K562 (cell line): ENCODE results near the gene SH3TC1. TPM values are rescaled to one million over a fixed set of nuclear protein-coding genes. Genes with fewer than 3 reads are reported as not detected.
A peak's percentile ranks its signal among the peaks of the same experiment; 100 is the strongest.

ENCODE experiments used
- CHD7 ChIP-seq: fragments of 200-600 bp; sonication (generic); IDR thresholded peaks from one replicate; pipeline ENCODE4 v1.6.1; 2012; ENCODE audit warnings: mild to moderate bottlenecking, low read depth, low read length, inconsistent platforms
- GTF2B ChIP-seq: IDR thresholded peaks from 2 replicates; pipeline ENCODE4 v1.6.1; 2011; ENCODE audit not compliant: insufficient read length; ENCODE audit errors: extremely low read depth
- GTF2E2 ChIP-seq: fragments of 200-800 bp; sonication (Bioruptor generic); IDR thresholded peaks from 2 replicates; pipeline ENCODE4 v1.6.1; 2016; ENCODE audit warnings: missing genetic modification characterization, missing compliant biosample characterization
- HDAC6 ChIP-seq: IDR thresholded peaks from 2 replicates; pipeline ENCODE4 v1.6.1; 2012; ENCODE audit warnings: low read depth, mild to moderate bottlenecking, control low read depth, inconsistent platforms, low read length, moderate library complexity
- KLF13 ChIP-seq: fragments of 450-650 bp; IDR thresholded peaks from 2 replicates; pipeline ENCODE4 v1.6.1; 2016; ENCODE audit warnings: missing genetic modification characterization, low read depth, mild to moderate bottlenecking, missing compliant biosample characterization, moderate library complexity, borderline replicate concordance
- MAFG ChIP-seq: fragments of 450-650 bp; conservative IDR thresholded peaks from 2 replicates; pipeline ENCODE4 v1.6.1; 2016; ENCODE audit warnings: missing genetic modification characterization, missing compliant biosample characterization
- MAX ChIP-seq: sonication (generic); formaldehyde crosslinking; IDR thresholded peaks from 2 replicates; pipeline ENCODE4 v1.9.0; 2022; ENCODE audit warnings: mild to moderate bottlenecking, missing genetic modification reagents
- PML ChIP-seq: IDR thresholded peaks from 2 replicates; pipeline ENCODE4 v1.6.1; 2012; ENCODE audit warnings: low read length, inconsistent platforms
- ZBTB26 ChIP-seq: fragments of 450-650 bp; formaldehyde crosslinking; IDR thresholded peaks from 2 replicates; pipeline ENCODE4 v1.4.0; 2022; ENCODE audit warnings: missing genetic modification characterization
- ZEB2 ChIP-seq: fragments of 450-650 bp; IDR thresholded peaks from 2 replicates; pipeline ENCODE4 v1.6.1; 2016
- ZNF175 ChIP-seq: fragments of 200-800 bp; sonication (Bioruptor generic); IDR thresholded peaks from 2 replicates; pipeline ENCODE4 v1.6.1; 2016; ENCODE audit warnings: low read depth, mild to moderate bottlenecking, missing genetic modification characterization, missing compliant biosample characterization
- ZNF551 ChIP-seq: fragments of 250-450 bp; sonication (Bioruptor Pico); IDR thresholded peaks from 2 replicates; pipeline ENCODE4 v1.5.0; 2021; ENCODE audit warnings: mild to moderate bottlenecking, moderate library complexity
- ZNF57 ChIP-seq: fragments of 450-650 bp; formaldehyde crosslinking; IDR thresholded peaks from 2 replicates; pipeline ENCODE4 v1.4.0; 2020; ENCODE audit warnings: mild to moderate bottlenecking, moderate library complexity
- polyA plus RNA-seq, 8 experiments: library from polyadenylated mRNA; depleted of rRNA in 4 of 8; stranded (reverse) in 5 of 8; unstranded in 3 of 8; fragments of >200 nt; fragmentation: Nextera tagmentation in 2 of 8; fragmentation: Illumina TruSeq in 1 of 8; extraction: Ambion mirVana in 2 of 8; extraction: Trizol in 1 of 8; gene quantifications; 2 replicates each; pipeline versions ENCODE4 v1.2.1 to v1.2.3, GENCODE V29; 2011 to 2014; ENCODE audit warnings: inconsistent platforms in 1 of 8, missing spikeins in 1 of 8
- total RNA-seq, 7 experiments: library from RNA; depleted of rRNA in 6 of 7; stranded (reverse); fragments of >200 nt in 6 of 7; fragmentation: Illumina TruSeq in 2 of 7; extraction: Trizol in 2 of 7; gene quantifications; 2 replicates each; pipeline versions ENCODE4 v1.2.1 to v1.2.3, GENCODE V29; 2011 to 2021; ENCODE audit warnings: low replicate concordance in 1 of 7

The SH3TC1 gene
- total and polyA plus RNA-seq, 9 of the 15 experiments (the other 6 are each of a cell fraction or from before 2014, with no cell fraction given), result 0.04 to 2.1 (median 0.48) TPM; not detected in 1

- TF ChIP-seq ZNF175 (no peak), ZBTB26 (CRISPR knock-in tag) (no peak), GTF2E2 (tag) (no peak), HDAC6 (no peak), MAFG (tag) (0 out of 2 replicates have a peak, but pooled peaks have one; percentile 35), PML (no peak), ZNF551 (no peak), ZEB2 (no peak), ZNF57 (CRISPR knock-in tag) (no peak), CHD7 (no peak), MAX (CRISPR knock-in tag) (0 out of 2 replicates have a peak, but pooled peaks have one; percentile 36), GTF2B (no peak), KLF13 (tag) (no peak)
These were observed 22.3 kb upstream of the SH3TC1 start (continued) for GRCh38 chr4:8176547-8177399.
